ENCODE results near the gene TFEB.

Gene TFEB

DNA sequence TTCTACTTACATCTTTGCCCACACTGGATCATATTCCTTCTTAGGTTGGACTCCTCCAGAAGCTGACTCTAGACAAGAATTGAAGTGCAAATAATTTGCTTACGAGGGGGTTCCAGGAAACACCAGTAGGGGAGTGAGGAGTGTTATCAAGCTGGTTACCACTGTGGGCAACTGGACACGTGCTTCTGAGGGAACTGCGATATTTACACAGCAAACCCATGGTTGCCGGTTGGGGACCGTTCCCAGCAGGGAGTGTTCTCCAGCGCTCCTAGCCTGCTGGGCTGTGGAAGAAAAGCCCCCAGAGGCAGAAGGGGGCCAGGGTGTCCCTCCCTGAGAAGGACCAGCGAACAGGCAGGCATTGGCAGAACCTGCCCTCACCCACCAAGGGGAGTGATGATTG, 75.5 kb downstream of the TFEB start:
- FAIRE-seq: no peak
- no peak for DNase-seq (ENCODE audit: insufficient read length, low spot score)
- TF ChIP-seq SPI1 (IDR thresholded peaks at IDR 0.05; ENCODE audit: low read depth, low read length): no peak
- TF ChIP-seq POLR2A (IDR thresholded peaks at IDR 0.05; ENCODE audit: low read depth, low read length): no peak
- TF ChIP-seq TAF1 (IDR thresholded peaks at IDR 0.05; ENCODE audit: low read depth, low read length): no peak
- no peak for TF ChIP-seq POU2F2 (IDR thresholded peaks at IDR 0.05; ENCODE audit: low read depth, low read length)
- TF ChIP-seq POLR2AphosphoS5 (IDR thresholded peaks at IDR 0.05; ENCODE audit: low read depth, low read length): no peak
- no peak for TF ChIP-seq PAX5 (IDR thresholded peaks at IDR 0.05; ENCODE audit: insufficient read depth, low read length, severe bottlenecking)

DNA sequence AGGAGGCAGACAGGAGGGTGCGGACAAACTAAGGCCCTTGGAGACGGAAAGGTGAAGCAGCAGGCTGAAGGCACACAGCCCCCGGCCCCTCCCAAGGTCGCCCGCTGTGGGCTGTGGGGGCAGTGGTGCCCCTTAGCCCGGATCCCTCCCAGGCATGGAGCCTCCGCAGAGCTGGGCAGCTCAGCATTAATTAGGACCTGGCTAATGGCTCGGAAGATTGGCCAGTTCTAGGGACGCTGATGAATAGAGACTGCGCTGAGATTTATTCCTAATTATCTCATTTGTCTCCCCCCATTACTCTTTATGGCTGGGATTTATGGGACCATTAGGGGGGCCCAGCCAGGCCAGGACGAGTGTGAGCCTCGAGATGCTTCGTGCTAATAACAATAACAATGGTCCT, 76.8 kb downstream of the TFEB start:
- DNase-seq (ENCODE audit: insufficient read length, low spot score): no peak
- FAIRE-seq: no peak
- TF ChIP-seq POLR2A (IDR thresholded peaks at IDR 0.05; ENCODE audit: low read depth, low read length) (no peak), POLR2AphosphoS5 (IDR thresholded peaks at IDR 0.05; ENCODE audit: low read depth, low read length) (no peak), SPI1 (IDR thresholded peaks at IDR 0.05; ENCODE audit: low read depth, low read length) (no peak), PAX5 (IDR thresholded peaks at IDR 0.05; ENCODE audit: insufficient read depth, low read length, severe bottlenecking) (no peak), TAF1 (IDR thresholded peaks at IDR 0.05; ENCODE audit: low read depth, low read length) (no peak), POU2F2 (IDR thresholded peaks at IDR 0.05; ENCODE audit: low read depth, low read length) (no peak)

- DNase-seq (ENCODE audit: insufficient read length, low spot score) (no peak), FAIRE-seq (no peak)
- TF ChIP-seq PAX5 (IDR thresholded peaks at IDR 0.05; ENCODE audit: insufficient read depth, low read length, severe bottlenecking): no peak
- TF ChIP-seq TAF1 (IDR thresholded peaks at IDR 0.05; ENCODE audit: low read depth, low read length): no peak
- no peak for TF ChIP-seq POLR2AphosphoS5 (IDR thresholded peaks at IDR 0.05; ENCODE audit: low read depth, low read length)
- no peak for TF ChIP-seq POLR2A (IDR thresholded peaks at IDR 0.05; ENCODE audit: low read depth, low read length)
- TF ChIP-seq POU2F2 (IDR thresholded peaks at IDR 0.05; ENCODE audit: low read depth, low read length): no peak
- no peak for TF ChIP-seq SPI1 (IDR thresholded peaks at IDR 0.05; ENCODE audit: low read depth, low read length)
These were observed 78.0 kb downstream of the TFEB start for GRCh38 chr6:41657131-41658094.

DNA sequence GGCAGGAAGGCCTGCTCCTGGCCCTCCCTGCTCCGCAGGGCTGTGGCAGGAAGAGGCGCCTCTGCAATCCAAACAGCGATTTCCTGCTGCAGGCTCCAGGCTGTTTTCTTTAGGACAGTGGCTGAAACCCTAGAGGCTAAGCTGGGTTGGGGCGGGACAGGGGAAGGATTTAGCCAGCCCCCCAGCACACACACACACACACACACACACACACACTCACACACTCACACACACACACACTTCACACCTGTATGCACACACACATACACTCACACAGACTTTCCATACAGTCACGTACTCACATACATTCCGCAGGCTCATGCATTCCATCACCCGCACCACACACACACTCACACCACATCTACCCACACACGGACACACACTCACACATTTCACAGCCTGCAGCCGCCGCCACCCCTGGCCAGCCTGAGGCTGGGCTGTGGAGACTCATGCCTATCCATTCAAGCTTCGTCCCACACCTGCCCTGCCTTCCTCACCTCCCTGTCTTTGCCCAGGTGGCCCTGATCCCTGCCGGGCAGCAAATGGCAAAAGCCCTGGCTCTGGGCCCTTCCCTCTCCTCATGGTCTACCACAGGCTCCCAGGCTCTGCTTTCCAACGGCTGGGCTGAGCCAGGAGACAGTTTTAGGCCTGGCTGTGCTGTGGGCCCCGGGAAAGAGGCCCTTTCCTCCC, 79.3 kb downstream of the TFEB start:
- FAIRE-seq: no peak
- TF ChIP-seq POLR2A (IDR thresholded peaks at IDR 0.05; ENCODE audit: low read depth, low read length) (no peak), POU2F2 (IDR thresholded peaks at IDR 0.05; ENCODE audit: low read depth, low read length) (no peak), PAX5 (IDR thresholded peaks at IDR 0.05; ENCODE audit: insufficient read depth, low read length, severe bottlenecking) (no peak), POLR2AphosphoS5 (IDR thresholded peaks at IDR 0.05; ENCODE audit: low read depth, low read length) (no peak), TAF1 (IDR thresholded peaks at IDR 0.05; ENCODE audit: low read depth, low read length) (no peak), SPI1 (IDR thresholded peaks at IDR 0.05; ENCODE audit: low read depth, low read length) (no peak)
- no peak for DNase-seq (ENCODE audit: insufficient read length, low spot score)

GRCh38 chr6:41655646-41656001, 79.8 kb downstream of the TFEB start:
- DNase-seq (ENCODE audit: insufficient read length, low spot score) (no peak), FAIRE-seq (no peak)
- TF ChIP-seq PAX5 (IDR thresholded peaks at IDR 0.05; ENCODE audit: insufficient read depth, low read length, severe bottlenecking) (no peak), SPI1 (IDR thresholded peaks at IDR 0.05; ENCODE audit: low read depth, low read length) (no peak), POU2F2 (IDR thresholded peaks at IDR 0.05; ENCODE audit: low read depth, low read length) (no peak), POLR2AphosphoS5 (IDR thresholded peaks at IDR 0.05; ENCODE audit: low read depth, low read length) (no peak), TAF1 (IDR thresholded peaks at IDR 0.05; ENCODE audit: low read depth, low read length) (no peak), POLR2A (IDR thresholded peaks at IDR 0.05; ENCODE audit: low read depth, low read length) (no peak)

- FAIRE-seq (no peak), DNase-seq (ENCODE audit: insufficient read length, low spot score) (no peak)
- TF ChIP-seq TAF1 (IDR thresholded peaks at IDR 0.05; ENCODE audit: low read depth, low read length) (no peak), POLR2A (IDR thresholded peaks at IDR 0.05; ENCODE audit: low read depth, low read length) (no peak), POLR2AphosphoS5 (IDR thresholded peaks at IDR 0.05; ENCODE audit: low read depth, low read length) (no peak), SPI1 (IDR thresholded peaks at IDR 0.05; ENCODE audit: low read depth, low read length) (no peak), POU2F2 (IDR thresholded peaks at IDR 0.05; ENCODE audit: low read depth, low read length) (no peak), PAX5 (IDR thresholded peaks at IDR 0.05; ENCODE audit: insufficient read depth, low read length, severe bottlenecking) (no peak)
These were observed 80.2 kb downstream of the TFEB start for GRCh38 chr6:41655176-41655575.

- DNase-seq (ENCODE audit: insufficient read length, low spot score) (no peak), FAIRE-seq (no peak)
- TF ChIP-seq POU2F2 (IDR thresholded peaks at IDR 0.05; ENCODE audit: low read depth, low read length): no peak
- no peak for TF ChIP-seq PAX5 (IDR thresholded peaks at IDR 0.05; ENCODE audit: insufficient read depth, low read length, severe bottlenecking)
- TF ChIP-seq POLR2AphosphoS5 (IDR thresholded peaks at IDR 0.05; ENCODE audit: low read depth, low read length): no peak
- TF ChIP-seq TAF1 (IDR thresholded peaks at IDR 0.05; ENCODE audit: low read depth, low read length): no peak
- no peak for TF ChIP-seq SPI1 (IDR thresholded peaks at IDR 0.05; ENCODE audit: low read depth, low read length)
- no peak for TF ChIP-seq POLR2A (IDR thresholded peaks at IDR 0.05; ENCODE audit: low read depth, low read length)
These were observed 80.7 kb downstream of the TFEB start for GRCh38 chr6:41654698-41655151.

GRCh38 chr6:41654151-41654697, 81.2 kb downstream of the TFEB start:
- FAIRE-seq (no peak), DNase-seq (ENCODE audit: insufficient read length, low spot score) (no peak)

More at GRCh38 chr6:41654151-41654697, 81.2 kb downstream of the TFEB start:
- TF ChIP-seq SPI1 (IDR thresholded peaks at IDR 0.05; ENCODE audit: low read depth, low read length) (no peak), POLR2AphosphoS5 (IDR thresholded peaks at IDR 0.05; ENCODE audit: low read depth, low read length) (no peak), POLR2A (IDR thresholded peaks at IDR 0.05; ENCODE audit: low read depth, low read length) (no peak), TAF1 (IDR thresholded peaks at IDR 0.05; ENCODE audit: low read depth, low read length) (no peak), POU2F2 (IDR thresholded peaks at IDR 0.05; ENCODE audit: low read depth, low read length) (no peak), PAX5 (IDR thresholded peaks at IDR 0.05; ENCODE audit: insufficient read depth, low read length, severe bottlenecking) (no peak)
